Measurements from ENCODE around the gene HELB. TPM values are rescaled to one million over a fixed set of nuclear protein-coding genes. Genes with fewer than 3 reads are reported as not detected.

HELB gene
- total RNA-seq, 1 donor from 2014 or later, result 2.5 TPM

DNA sequence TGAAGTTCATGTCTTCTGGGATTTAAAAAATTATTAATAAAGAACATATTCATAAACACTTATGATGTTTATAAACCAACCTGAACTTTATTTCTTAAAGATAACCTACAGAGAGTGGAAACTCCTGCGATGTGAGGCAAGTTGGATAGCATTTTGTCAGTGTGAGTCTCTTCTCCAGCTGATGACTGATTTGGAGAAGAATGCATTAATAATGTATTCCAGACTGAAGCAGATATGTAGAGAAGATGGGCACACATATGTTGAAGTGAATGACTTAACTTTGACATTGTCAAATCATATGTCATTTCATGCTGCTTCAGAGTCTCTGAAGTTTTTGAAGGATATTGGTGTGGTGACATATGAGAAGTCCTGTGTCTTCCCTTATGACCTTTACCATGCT is 7.3 kb downstream of the HELB start:
- H3K36me3 Mint-ChIP-seq (ENCODE audit: unreplicated experiment), result peaks cover 29% of the 10 kb centered on the region
- H3K4me3 Mint-ChIP-seq (ENCODE audit: unreplicated experiment), result no peak overlapping the region
- no peak overlapping the region for H3K27ac Mint-ChIP-seq (ENCODE audit: unreplicated experiment)
- H3K9me3 Mint-ChIP-seq (ENCODE audit: unreplicated experiment), result no peaks in the 10 kb centered on the region
- TF ChIP-seq, protein P1, sequence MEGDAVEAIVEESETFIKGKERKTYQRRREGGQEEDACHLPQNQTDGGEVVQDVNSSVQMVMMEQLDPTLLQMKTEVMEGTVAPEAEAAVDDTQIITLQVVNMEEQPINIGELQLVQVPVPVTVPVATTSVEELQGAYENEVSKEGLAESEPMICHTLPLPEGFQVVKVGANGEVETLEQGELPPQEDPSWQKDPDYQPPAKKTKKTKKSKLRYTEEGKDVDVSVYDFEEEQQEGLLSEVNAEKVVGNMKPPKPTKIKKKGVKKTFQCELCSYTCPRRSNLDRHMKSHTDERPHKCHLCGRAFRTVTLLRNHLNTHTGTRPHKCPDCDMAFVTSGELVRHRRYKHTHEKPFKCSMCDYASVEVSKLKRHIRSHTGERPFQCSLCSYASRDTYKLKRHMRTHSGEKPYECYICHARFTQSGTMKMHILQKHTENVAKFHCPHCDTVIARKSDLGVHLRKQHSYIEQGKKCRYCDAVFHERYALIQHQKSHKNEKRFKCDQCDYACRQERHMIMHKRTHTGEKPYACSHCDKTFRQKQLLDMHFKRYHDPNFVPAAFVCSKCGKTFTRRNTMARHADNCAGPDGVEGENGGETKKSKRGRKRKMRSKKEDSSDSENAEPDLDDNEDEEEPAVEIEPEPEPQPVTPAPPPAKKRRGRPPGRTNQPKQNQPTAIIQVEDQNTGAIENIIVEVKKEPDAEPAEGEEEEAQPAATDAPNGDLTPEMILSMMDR (IDR thresholded peaks at IDR 0.05), result no peak
- H3K4me1 Mint-ChIP-seq (ENCODE audit: unreplicated experiment), result peaks cover under 1% of the 10 kb centered on the region
- DNase-seq (ENCODE audit: extremely low spot score, unreplicated experiment), result no peak
- no peaks in the 10 kb centered on the region for H3K27me3 Mint-ChIP-seq (ENCODE audit: unreplicated experiment)

DNA sequence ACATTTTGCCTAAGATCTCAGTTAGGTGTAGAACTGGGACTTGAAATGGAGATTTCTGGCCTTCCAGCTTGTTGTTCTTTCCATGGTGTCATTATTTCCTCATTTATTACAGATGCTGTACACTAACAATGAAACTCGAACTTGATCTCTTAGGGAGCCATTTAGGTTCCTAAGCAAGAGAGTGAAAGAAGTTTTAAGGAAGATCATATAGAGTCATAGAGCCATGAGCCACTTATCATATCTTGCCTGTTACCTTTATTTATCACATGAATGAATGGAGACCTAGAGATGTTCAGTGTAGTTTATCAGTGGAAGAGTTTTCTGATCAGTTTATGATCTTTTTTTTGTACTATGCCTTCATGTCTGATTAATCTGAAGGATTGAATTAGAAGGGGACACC is 9.9 kb downstream of the HELB start:
- Mint-ChIP-seq H3K4me1 (ENCODE audit: unreplicated experiment) (no peaks in the 10 kb centered on the region), H3K36me3 (ENCODE audit: unreplicated experiment) (peaks cover 21% of the 10 kb centered on the region), H3K27ac (ENCODE audit: unreplicated experiment) (no peak overlapping the region), H3K4me3 (ENCODE audit: unreplicated experiment) (no peak overlapping the region), H3K27me3 (ENCODE audit: unreplicated experiment) (no peaks in the 10 kb centered on the region), H3K9me3 (ENCODE audit: unreplicated experiment) (no peaks in the 10 kb centered on the region)
- TF ChIP-seq, protein P1 (IDR thresholded peaks at IDR 0.05), result no peak
- DNase-seq (ENCODE audit: extremely low spot score, unreplicated experiment), result no peak

DNA sequence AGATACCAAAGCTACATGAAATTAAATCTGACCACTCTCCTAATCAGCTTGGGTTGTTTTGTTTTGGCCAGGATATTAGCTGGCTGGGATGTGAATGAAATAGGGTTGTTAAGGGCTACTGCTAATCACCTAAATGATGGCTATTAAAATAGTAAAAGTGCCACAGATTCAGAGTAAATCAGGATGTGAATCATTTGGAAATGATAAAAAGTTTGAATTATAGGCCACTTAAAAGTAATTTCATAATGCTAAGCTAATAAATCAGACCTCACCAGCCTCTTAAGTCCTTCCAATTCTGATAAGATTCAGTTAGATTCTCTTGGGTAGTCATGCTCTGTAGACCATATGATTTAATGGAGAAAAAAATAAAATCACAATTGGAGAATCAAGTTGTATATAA is 12.0 kb downstream of the HELB start:
- H3K36me3 Mint-ChIP-seq (ENCODE audit: unreplicated experiment), result peaks cover 23% of the 10 kb centered on the region
- no peak overlapping the region for H3K4me3 Mint-ChIP-seq (ENCODE audit: unreplicated experiment)

DNA sequence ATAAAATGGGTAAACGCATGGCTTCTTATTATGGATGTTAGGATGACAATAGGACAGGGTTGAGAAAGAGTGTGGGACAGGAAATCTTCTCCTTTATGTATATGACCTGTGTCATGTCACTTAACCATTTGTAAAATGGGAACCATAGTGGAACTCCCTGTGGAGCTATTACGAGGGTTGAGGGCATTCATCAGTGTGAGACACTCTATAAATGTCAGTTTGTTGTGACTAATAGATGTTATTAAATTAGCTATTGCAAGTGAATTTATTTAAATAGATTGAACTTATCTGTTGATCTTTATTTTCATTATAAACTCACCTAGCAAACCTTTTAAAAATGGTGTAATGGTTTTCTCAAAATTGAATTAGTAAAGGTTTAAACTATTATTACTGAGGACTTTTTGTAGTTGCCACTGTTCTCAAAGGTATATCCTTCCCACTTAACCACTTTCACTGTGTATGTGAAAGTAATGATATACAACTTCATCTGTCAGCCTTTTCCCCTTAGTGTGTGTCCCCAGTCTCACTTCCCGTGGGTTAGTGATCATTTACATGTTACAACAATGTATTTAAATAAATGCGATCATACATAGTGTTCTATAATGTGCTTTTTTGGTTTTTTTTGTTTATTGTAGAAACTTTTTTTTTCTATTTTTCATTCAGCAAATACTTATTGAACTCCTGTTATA is 17.1 kb downstream of the HELB start:
- Mint-ChIP-seq H3K9me3 (ENCODE audit: unreplicated experiment) (no peaks in the 10 kb centered on the region), H3K4me3 (ENCODE audit: unreplicated experiment) (no peak overlapping the region), H3K36me3 (ENCODE audit: unreplicated experiment) (peaks cover 14% of the 10 kb centered on the region), H3K27me3 (ENCODE audit: unreplicated experiment) (no peaks in the 10 kb centered on the region), H3K27ac (ENCODE audit: unreplicated experiment) (no peak overlapping the region), H3K4me1 (ENCODE audit: unreplicated experiment) (no peaks in the 10 kb centered on the region)
- TF ChIP-seq, protein P1 (IDR thresholded peaks at IDR 0.05), result no peak
- DNase-seq (ENCODE audit: extremely low spot score, unreplicated experiment), result no peak

More for the DNA sequence above, 12.0 kb downstream of the HELB start:
- Mint-ChIP-seq H3K4me1 (ENCODE audit: unreplicated experiment) (no peaks in the 10 kb centered on the region), H3K27ac (ENCODE audit: unreplicated experiment) (no peak overlapping the region), H3K9me3 (ENCODE audit: unreplicated experiment) (no peaks in the 10 kb centered on the region), H3K27me3 (ENCODE audit: unreplicated experiment) (no peaks in the 10 kb centered on the region)
- DNase-seq (ENCODE audit: extremely low spot score, unreplicated experiment), result no peak
- TF ChIP-seq, protein P1 (IDR thresholded peaks at IDR 0.05), result no peak

DNA sequence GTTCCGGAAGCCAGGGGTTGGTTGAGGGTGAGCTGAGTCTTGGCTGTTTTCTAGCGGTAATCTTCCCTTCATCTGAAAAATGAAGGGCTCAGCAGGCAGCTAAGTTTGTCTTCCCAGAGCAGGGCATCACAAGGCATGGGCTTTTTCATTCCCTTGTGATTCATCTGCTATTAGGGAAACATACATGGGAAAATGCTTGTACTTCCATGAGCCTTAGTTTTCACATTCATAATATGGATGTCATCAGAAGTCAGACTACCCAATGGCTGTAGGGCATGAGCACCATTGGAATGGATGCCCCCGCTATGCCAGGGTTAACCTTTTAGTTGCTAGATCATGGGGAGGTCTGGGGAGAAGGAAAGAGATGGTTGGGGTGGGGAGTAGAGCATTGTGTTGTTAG is 18.7 kb downstream of the HELB start:
- no peak overlapping the region for H3K27ac Mint-ChIP-seq (ENCODE audit: unreplicated experiment)
- no peaks in the 10 kb centered on the region for H3K27me3 Mint-ChIP-seq (ENCODE audit: unreplicated experiment)
- H3K4me3 Mint-ChIP-seq (ENCODE audit: unreplicated experiment), result no peak overlapping the region
- no peak for DNase-seq (ENCODE audit: extremely low spot score, unreplicated experiment)
- H3K36me3 Mint-ChIP-seq (ENCODE audit: unreplicated experiment), result peaks cover 22% of the 10 kb centered on the region
- H3K4me1 Mint-ChIP-seq (ENCODE audit: unreplicated experiment), result no peaks in the 10 kb centered on the region
- H3K9me3 Mint-ChIP-seq (ENCODE audit: unreplicated experiment), result no peaks in the 10 kb centered on the region
- TF ChIP-seq, protein P1 (IDR thresholded peaks at IDR 0.05), result no peak
